ENCODE data around the gene NHLH1.

NHLH1 gene

GRCh38 chr1:160357286-160358002, 9.4 kb upstream of the NHLH1 start:
- H3K4me1 ChIP-seq (ENCODE audit: control extremely low read depth in 1 of 4, control insufficient read depth in 4 of 4, insufficient read depth in 4 of 4, low read length in 3 of 4) = no peaks in the 10 kb centered on the region
- H3K27me3 ChIP-seq (replicated peaks in 2 of 5; ENCODE audit: control insufficient read depth in 4 of 5, insufficient read depth in 5 of 5, low read length in 4 of 5) = no peaks in the 10 kb centered on the region
- POLR2A ChIA-PET = no interaction called here
- H3K4me3 ChIP-seq (ENCODE audit: control insufficient read depth in 1 of 7, extremely low read depth in 1 of 7, insufficient read depth in 4 of 7, low read depth in 2 of 7, low read length in 6 of 7) = no peak overlapping the region
- no peaks in the 10 kb centered on the region for H3K9me3 ChIP-seq (ENCODE audit: control extremely low read depth in 1 of 5, control insufficient read depth in 4 of 5, insufficient read depth in 2 of 5, low read depth in 1 of 5, low read length in 4 of 5)
- CTCF ChIA-PET = interaction anchor here (1.2 to 26.0 kb wide), 7 partner anchors 9 to 249 kb away, joined by 3 to 437 read pairs (median 4); partner anchors contain the start of genes COPA and NCSTN
- H3K36me3 ChIP-seq (ENCODE audit: control insufficient read depth in 4 of 4, insufficient read depth in 4 of 4, low read length in 3 of 4) = peaks cover 33 to 80% (median 72%) of the 10 kb centered on the region in 4 experiments
- H3K27ac ChIP-seq (ENCODE audit: insufficient read depth in 1 of 2, low read depth in 1 of 2, low read length in 2 of 2, poor library complexity in 1 of 2, severe bottlenecking in 2 of 2) = no peak overlapping the region
- DNase-seq = no peak
- whole genome bisulfite sequencing (ENCODE audit: insufficient coverage) = 96% methylated on average over 5 of the region's 7 CpGs

GRCh38 chr1:160358073-160358472, 8.8 kb upstream of the NHLH1 start:
- Histone ChIP-seq H3K36me3 (ENCODE audit: control insufficient read depth in 4 of 4, insufficient read depth in 4 of 4, low read length in 3 of 4) (peaks cover 32 to 74% (median 66%) of the 10 kb centered on the region in 4 experiments), H3K9me3 (ENCODE audit: control extremely low read depth in 1 of 5, control insufficient read depth in 4 of 5, insufficient read depth in 2 of 5, low read depth in 1 of 5, low read length in 4 of 5) (no peaks in the 10 kb centered on the region), H3K27ac (ENCODE audit: insufficient read depth in 1 of 2, low read depth in 1 of 2, low read length in 2 of 2, poor library complexity in 1 of 2, severe bottlenecking in 2 of 2) (no peak overlapping the region), H3K4me1 (ENCODE audit: control extremely low read depth in 1 of 4, control insufficient read depth in 4 of 4, insufficient read depth in 4 of 4, low read length in 3 of 4) (no peaks in the 10 kb centered on the region), H3K27me3 (replicated peaks in 2 of 5; ENCODE audit: control insufficient read depth in 4 of 5, insufficient read depth in 5 of 5, low read length in 4 of 5) (no peaks in the 10 kb centered on the region), H3K4me3 (ENCODE audit: control insufficient read depth in 1 of 7, extremely low read depth in 1 of 7, insufficient read depth in 4 of 7, low read depth in 2 of 7, low read length in 6 of 7) (no peak overlapping the region)
- ChIA-PET CTCF (interaction anchor here (1.4 to 26.0 kb wide), 3 partner anchors 10 to 67 kb away, joined by 3 to 437 read pairs (median 4); no protein-coding TSS in a partner anchor), POLR2A (no interaction called here)
- WGBS (ENCODE audit: insufficient coverage) = 96% methylated on average over 4 of the region's 4 CpGs
- no peak for DNase-seq

GRCh38 chr1:160359559-160360226, 7.2 kb upstream of the NHLH1 start:
- H3K36me3 ChIP-seq (ENCODE audit: control insufficient read depth in 4 of 4, insufficient read depth in 4 of 4, low read length in 3 of 4) = peaks cover 25 to 57% (median 52%) of the 10 kb centered on the region in 4 experiments
- ChIA-PET CTCF (interaction anchor here (1.2 to 26.0 kb wide), 2 partner anchors 13 to 18 kb away, joined by 3 to 437 read pairs; no protein-coding TSS in a partner anchor), POLR2A (no interaction called here)
- H3K4me3 ChIP-seq (ENCODE audit: control insufficient read depth in 1 of 7, extremely low read depth in 1 of 7, insufficient read depth in 4 of 7, low read depth in 2 of 7, low read length in 6 of 7) = no peak overlapping the region
- no peak overlapping the region for H3K27ac ChIP-seq (ENCODE audit: insufficient read depth in 1 of 2, low read depth in 1 of 2, low read length in 2 of 2, poor library complexity in 1 of 2, severe bottlenecking in 2 of 2)
- no peaks in the 10 kb centered on the region for H3K4me1 ChIP-seq (ENCODE audit: control extremely low read depth in 1 of 4, control insufficient read depth in 4 of 4, insufficient read depth in 4 of 4, low read length in 3 of 4)
- H3K27me3 ChIP-seq (replicated peaks in 2 of 5; ENCODE audit: control insufficient read depth in 4 of 5, insufficient read depth in 5 of 5, low read length in 4 of 5) = no peaks in the 10 kb centered on the region
- no peaks in the 10 kb centered on the region for H3K9me3 ChIP-seq (ENCODE audit: control extremely low read depth in 1 of 5, control insufficient read depth in 4 of 5, insufficient read depth in 2 of 5, low read depth in 1 of 5, low read length in 4 of 5)
- DNase-seq = no peak
- 99% methylated on average over 8 of the region's 9 CpGs for WGBS (ENCODE audit: insufficient coverage)

GRCh38 chr1:160360227-160360695, 6.6 kb upstream of the NHLH1 start:
- Histone ChIP-seq H3K27me3 (replicated peaks in 2 of 5; ENCODE audit: control insufficient read depth in 4 of 5, insufficient read depth in 5 of 5, low read length in 4 of 5) (no peaks in the 10 kb centered on the region), H3K4me3 (ENCODE audit: control insufficient read depth in 1 of 7, extremely low read depth in 1 of 7, insufficient read depth in 4 of 7, low read depth in 2 of 7, low read length in 6 of 7) (no peak overlapping the region), H3K9me3 (ENCODE audit: control extremely low read depth in 1 of 5, control insufficient read depth in 4 of 5, insufficient read depth in 2 of 5, low read depth in 1 of 5, low read length in 4 of 5) (no peaks in the 10 kb centered on the region), H3K27ac (ENCODE audit: insufficient read depth in 1 of 2, low read depth in 1 of 2, low read length in 2 of 2, poor library complexity in 1 of 2, severe bottlenecking in 2 of 2) (no peak overlapping the region), H3K36me3 (ENCODE audit: control insufficient read depth in 4 of 4, insufficient read depth in 4 of 4, low read length in 3 of 4) (peaks cover 20 to 52% (median 48%) of the 10 kb centered on the region in 4 experiments), H3K4me1 (ENCODE audit: control extremely low read depth in 1 of 4, control insufficient read depth in 4 of 4, insufficient read depth in 4 of 4, low read length in 3 of 4) (no peaks in the 10 kb centered on the region)
- ChIA-PET CTCF (interaction anchor here (0.6 to 26.0 kb wide), 4 partner anchors 8 to 17 kb away, joined by 3 to 437 read pairs (median 3); no protein-coding TSS in a partner anchor), POLR2A (no interaction called here)
- 96% methylated on average over 8 of the region's 8 CpGs for WGBS (ENCODE audit: insufficient coverage)
- DNase-seq = no peak

- Histone ChIP-seq H3K9me3 (ENCODE audit: control extremely low read depth in 1 of 5, control insufficient read depth in 4 of 5, insufficient read depth in 2 of 5, low read depth in 1 of 5, low read length in 4 of 5) (no peaks in the 10 kb centered on the region), H3K4me1 (ENCODE audit: control extremely low read depth in 1 of 4, control insufficient read depth in 4 of 4, insufficient read depth in 4 of 4, low read length in 3 of 4) (no peaks in the 10 kb centered on the region), H3K27me3 (replicated peaks in 2 of 5; ENCODE audit: control insufficient read depth in 4 of 5, insufficient read depth in 5 of 5, low read length in 4 of 5) (no peaks in the 10 kb centered on the region), H3K27ac (ENCODE audit: insufficient read depth in 1 of 2, low read depth in 1 of 2, low read length in 2 of 2, poor library complexity in 1 of 2, severe bottlenecking in 2 of 2) (no peak overlapping the region), H3K36me3 (ENCODE audit: control insufficient read depth in 4 of 4, insufficient read depth in 4 of 4, low read length in 3 of 4) (peaks cover 13 to 42% (median 39%) of the 10 kb centered on the region in 4 experiments), H3K4me3 (ENCODE audit: control insufficient read depth in 1 of 7, extremely low read depth in 1 of 7, insufficient read depth in 4 of 7, low read depth in 2 of 7, low read length in 6 of 7) (no peak overlapping the region)
- POLR2A ChIA-PET = no interaction called here
- CTCF ChIA-PET = interaction anchor here (0.8 to 26.0 kb wide), 4 partner anchors 9 to 32 kb away, joined by 3 to 437 read pairs (median 3); no protein-coding TSS in a partner anchor
- DNase-seq = no peak
- WGBS (ENCODE audit: insufficient coverage) = 100% methylated on average over 2 of the region's 2 CpGs
Observed at GRCh38 chr1:160361199-160361598, 5.7 kb upstream of the NHLH1 start.

GRCh38 chr1:160361814-160362167, 5.1 kb upstream of the NHLH1 start:
- Histone ChIP-seq H3K27ac (ENCODE audit: insufficient read depth in 1 of 2, low read depth in 1 of 2, low read length in 2 of 2, poor library complexity in 1 of 2, severe bottlenecking in 2 of 2) (peak overlapping the region in 1 of 2 experiments; percentile 11), H3K9me3 (ENCODE audit: control extremely low read depth in 1 of 5, control insufficient read depth in 4 of 5, insufficient read depth in 2 of 5, low read depth in 1 of 5, low read length in 4 of 5) (no peaks in the 10 kb centered on the region), H3K27me3 (replicated peaks in 2 of 5; ENCODE audit: control insufficient read depth in 4 of 5, insufficient read depth in 5 of 5, low read length in 4 of 5) (no peaks in the 10 kb centered on the region), H3K4me1 (ENCODE audit: control extremely low read depth in 1 of 4, control insufficient read depth in 4 of 4, insufficient read depth in 4 of 4, low read length in 3 of 4) (no peaks in the 10 kb centered on the region), H3K36me3 (ENCODE audit: control insufficient read depth in 4 of 4, insufficient read depth in 4 of 4, low read length in 3 of 4) (peaks cover 12 to 36% (median 33%) of the 10 kb centered on the region in 4 experiments), H3K4me3 (ENCODE audit: control insufficient read depth in 1 of 7, extremely low read depth in 1 of 7, insufficient read depth in 4 of 7, low read depth in 2 of 7, low read length in 6 of 7) (no peak overlapping the region)
- ChIA-PET CTCF (interaction anchor here (1.3 to 26.0 kb wide), 4 partner anchors 9 to 31 kb away, joined by 3 to 437 read pairs (median 19); no protein-coding TSS in a partner anchor), POLR2A (no interaction called here)
- 40% methylated on average over 1 of the region's 4 CpGs for WGBS (ENCODE audit: insufficient coverage)
- no peak for DNase-seq
